Measurements from ENCODE around the gene ZKSCAN4. TPM values are rescaled to one million over a fixed set of nuclear protein-coding genes. Genes with fewer than 3 reads are reported as not detected.

Gene ZKSCAN4
- total RNA-seq, 2 donors from 2014 or later, result 2.7 to 5.8 TPM

- 17% methylated on average over 15 of the region's 15 CpGs for WGBS
- H3K27me3 ChIP-seq (replicated peaks; ENCODE audit: insufficient read depth), result peaks cover 35% of the 10 kb centered on the region
- no peaks in the 10 kb centered on the region for H3K4me1 ChIP-seq (replicated peaks)
- H3K27ac ChIP-seq, result no peak overlapping the region
- intact Hi-C loops (cut with DNase I), result no loop called here
- H3K9me3 ChIP-seq, result no peaks in the 10 kb centered on the region
- DNase-seq (ENCODE audit: low spot score), result no peak
- no peaks in the 10 kb centered on the region for H3K36me3 ChIP-seq
- no peak overlapping the region for H3K4me3 ChIP-seq
- TF ChIP-seq CTCF (IDR thresholded peaks at IDR 0.05) (no peak), POLR2AphosphoS5 (IDR thresholded peaks at IDR 0.05) (no peak), POLR2A (IDR thresholded peaks at IDR 0.05) (no peak)
These were observed 45.0 kb downstream of the ZKSCAN4 start for GRCh38 chr6:28206928-28207509.

GRCh38 chr6:28206527-28206926 is 45.5 kb downstream of the ZKSCAN4 start:
- peaks cover 30% of the 10 kb centered on the region for H3K27me3 ChIP-seq (replicated peaks; ENCODE audit: insufficient read depth)
- 45% methylated on average over 3 of the region's 3 CpGs for WGBS

GRCh38 chr6:28205879-28206278 is 46.2 kb downstream of the ZKSCAN4 start:
- DNase-seq (ENCODE audit: low spot score), result no peak
- intact Hi-C loops (cut with DNase I), result no loop called here
- Histone ChIP-seq H3K9me3 (no peaks in the 10 kb centered on the region), H3K4me3 (no peak overlapping the region), H3K27ac (no peak overlapping the region), H3K4me1 (replicated peaks) (no peaks in the 10 kb centered on the region), H3K27me3 (replicated peaks; ENCODE audit: insufficient read depth) (peaks cover 29% of the 10 kb centered on the region), H3K36me3 (no peaks in the 10 kb centered on the region)
- TF ChIP-seq CTCF (IDR thresholded peaks at IDR 0.05) (no peak), POLR2A (IDR thresholded peaks at IDR 0.05) (no peak), POLR2AphosphoS5 (IDR thresholded peaks at IDR 0.05) (no peak)
- WGBS, result 67% methylated on average over 1 of the region's 1 CpG

More at GRCh38 chr6:28206527-28206926, 45.5 kb downstream of the ZKSCAN4 start:
- no peaks in the 10 kb centered on the region for H3K4me1 ChIP-seq (replicated peaks)
- no peak overlapping the region for H3K27ac ChIP-seq
- TF ChIP-seq POLR2AphosphoS5 (IDR thresholded peaks at IDR 0.05) (no peak), POLR2A (IDR thresholded peaks at IDR 0.05) (no peak), CTCF (IDR thresholded peaks at IDR 0.05) (no peak)
- H3K9me3 ChIP-seq, result no peaks in the 10 kb centered on the region
- no peak for DNase-seq (ENCODE audit: low spot score)
- intact Hi-C loops (cut with DNase I), result no loop called here
- H3K4me3 ChIP-seq, result no peak overlapping the region
- no peaks in the 10 kb centered on the region for H3K36me3 ChIP-seq

GRCh38 chr6:28203201-28203600 is 48.9 kb downstream of the ZKSCAN4 start:
- Histone ChIP-seq H3K27ac (no peak overlapping the region), H3K4me1 (replicated peaks) (no peaks in the 10 kb centered on the region), H3K4me3 (no peak overlapping the region), H3K27me3 (replicated peaks; ENCODE audit: insufficient read depth) (peaks cover 19% of the 10 kb centered on the region), H3K9me3 (no peaks in the 10 kb centered on the region), H3K36me3 (no peaks in the 10 kb centered on the region)
- 38% methylated on average over 4 of the region's 4 CpGs for WGBS
- no peak for DNase-seq (ENCODE audit: low spot score)
- no peak for TF ChIP-seq CTCF (IDR thresholded peaks at IDR 0.05)
- TF ChIP-seq POLR2A (IDR thresholded peaks at IDR 0.05), result no peak
- TF ChIP-seq POLR2AphosphoS5 (IDR thresholded peaks at IDR 0.05), result no peak
- intact Hi-C loops (cut with DNase I), result no loop called here

GRCh38 chr6:28200020-28200419 is 52.0 kb downstream of the ZKSCAN4 start:
- no peak for DNase-seq (ENCODE audit: low spot score)
- H3K27me3 ChIP-seq (replicated peaks; ENCODE audit: insufficient read depth), result peaks cover 4% of the 10 kb centered on the region
- 52% methylated on average over 1 of the region's 1 CpG for WGBS

More at GRCh38 chr6:28200020-28200419, 52.0 kb downstream of the ZKSCAN4 start:
- H3K4me1 ChIP-seq (replicated peaks), result no peaks in the 10 kb centered on the region
- H3K36me3 ChIP-seq, result no peaks in the 10 kb centered on the region
- no peaks in the 10 kb centered on the region for H3K9me3 ChIP-seq
- TF ChIP-seq POLR2A (IDR thresholded peaks at IDR 0.05) (no peak), POLR2AphosphoS5 (IDR thresholded peaks at IDR 0.05) (no peak), CTCF (IDR thresholded peaks at IDR 0.05) (no peak)
- H3K27ac ChIP-seq, result no peak overlapping the region
- H3K4me3 ChIP-seq, result no peak overlapping the region
- intact Hi-C loops (cut with DNase I), result no loop called here
